Activated CD4-positive, alpha-beta memory T cell treated with anti-CD3 and anti-CD28 coated beads, Interleukin-2, amount 10 ng/mL, durations not matched to agents 7 days and 5 days (primary cell): ENCODE results near the gene RMI2. TPM values are rescaled to one million over a fixed set of nuclear protein-coding genes. Genes with fewer than 3 reads are reported as not detected.
A peak's percentile ranks its signal among the peaks of the same experiment; 100 is the strongest.

Experiments
- CTCF ChIA-PET: fragments of 350-600 bp; sonication (Branson Sonifier 250); formaldehyde crosslinking; loops from one replicate; lab custom pipeline; 2021; ENCODE audit warnings: antibody characterized with exemption, inconsistent platforms; lab: Charles Lee
- POLR2A ChIA-PET: fragments of 350-600 bp; sonication (Branson Sonifier 250); formaldehyde crosslinking; loops from one replicate; lab custom pipeline; 2021; ENCODE audit warnings: antibody characterized with exemption; lab: Charles Lee
- DNase-seq: peaks from one replicate; pipeline ENCODE4 v3.0.0-alpha.2; 2020
- H3K27ac Mint-ChIP-seq: one replicate; pipeline ENCODE4 v1.8.0; 2021; ENCODE audit warnings: mild to moderate bottlenecking, mixed read lengths
- H3K27me3 Mint-ChIP-seq: one replicate; pipeline ENCODE4 v1.8.0; 2021; ENCODE audit warnings: mixed read lengths
- H3K36me3 Mint-ChIP-seq: one replicate; pipeline ENCODE4 v1.8.0; 2021; ENCODE audit warnings: low read depth, mixed read lengths
- H3K4me1 Mint-ChIP-seq: one replicate; pipeline ENCODE4 v1.8.0; 2021; ENCODE audit warnings: mixed read lengths
- H3K4me3 Mint-ChIP-seq: one replicate; pipeline ENCODE4 v1.8.0; 2021; ENCODE audit warnings: mild to moderate bottlenecking, mixed read lengths
- H3K9me3 Mint-ChIP-seq: one replicate; pipeline ENCODE4 v1.8.0; 2021; ENCODE audit warnings: mixed read lengths
- total RNA-seq, 2 experiments: library from RNA; stranded (reverse); gene quantifications; one replicate each; pipeline ENCODE4 v1.2.3, GENCODE V29; 2021

RMI2 gene
- total RNA-seq, 2 experiments from 2014 or later, result 45.9 to 46.6 TPM

GRCh38 chr16:11384956-11385586 lies 39.8 kb downstream of the RMI2 start:
- Mint-ChIP-seq H3K36me3 (no peaks in the 10 kb centered on the region), H3K27me3 (peaks cover 2% of the 10 kb centered on the region), H3K4me3 (no peak overlapping the region), H3K4me1 (peaks cover 26% of the 10 kb centered on the region), H3K27ac (no peak overlapping the region), H3K9me3 (no peaks in the 10 kb centered on the region)
- POLR2A ChIA-PET, result no interaction called here
- CTCF ChIA-PET, result interaction anchor here (1.0 to 2.5 kb wide), 3 partner anchors 11 to 14 kb away, joined by 6 to 7 read pairs (median 7); no protein-coding TSS in a partner anchor
- no peak for DNase-seq

DNA sequence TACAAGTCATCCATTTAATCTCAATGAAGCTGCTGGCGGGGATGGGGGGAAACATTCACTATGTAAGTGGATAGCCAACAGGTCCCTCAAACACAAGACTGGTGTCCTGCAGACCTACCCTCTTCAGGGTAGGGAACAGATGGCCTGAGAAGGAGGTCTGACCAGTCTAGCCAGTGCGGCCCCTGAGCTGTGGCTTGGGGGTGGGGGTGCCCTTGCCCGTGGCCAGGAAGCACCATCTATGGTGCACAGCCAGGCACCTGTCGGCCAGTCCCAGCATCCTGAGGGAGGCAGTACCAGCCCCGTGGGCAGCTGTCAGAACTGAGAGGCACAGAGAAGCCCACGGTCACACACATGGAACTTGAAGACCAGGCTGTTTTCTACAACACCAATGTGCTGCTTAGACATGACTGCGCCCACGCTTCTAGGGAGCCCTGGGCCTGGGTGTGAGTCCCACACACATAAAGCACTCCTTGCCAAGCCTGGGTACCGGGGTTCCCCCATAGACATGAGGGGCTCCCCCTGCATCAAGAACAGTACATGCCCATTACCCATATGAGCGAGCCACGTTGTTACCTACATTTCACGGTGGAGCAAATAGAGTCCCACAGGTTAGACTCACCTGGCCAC lies 40.9 kb downstream of the RMI2 start:
- Mint-ChIP-seq H3K27ac (no peak overlapping the region), H3K4me1 (peaks cover 23% of the 10 kb centered on the region), H3K4me3 (no peak overlapping the region), H3K9me3 (no peaks in the 10 kb centered on the region), H3K36me3 (no peaks in the 10 kb centered on the region), H3K27me3 (peaks cover 2% of the 10 kb centered on the region)
- ChIA-PET CTCF (interaction anchor here (1.2 to 2.5 kb wide), 2 partner anchors 10 to 15 kb away, joined by 7 read pairs; no protein-coding TSS in a partner anchor), POLR2A (interaction anchor here (1.6 kb wide), 1 partner anchor 10 kb away, joined by 4 read pairs; no protein-coding TSS in a partner anchor)
- DNase-seq, result no peak

DNA sequence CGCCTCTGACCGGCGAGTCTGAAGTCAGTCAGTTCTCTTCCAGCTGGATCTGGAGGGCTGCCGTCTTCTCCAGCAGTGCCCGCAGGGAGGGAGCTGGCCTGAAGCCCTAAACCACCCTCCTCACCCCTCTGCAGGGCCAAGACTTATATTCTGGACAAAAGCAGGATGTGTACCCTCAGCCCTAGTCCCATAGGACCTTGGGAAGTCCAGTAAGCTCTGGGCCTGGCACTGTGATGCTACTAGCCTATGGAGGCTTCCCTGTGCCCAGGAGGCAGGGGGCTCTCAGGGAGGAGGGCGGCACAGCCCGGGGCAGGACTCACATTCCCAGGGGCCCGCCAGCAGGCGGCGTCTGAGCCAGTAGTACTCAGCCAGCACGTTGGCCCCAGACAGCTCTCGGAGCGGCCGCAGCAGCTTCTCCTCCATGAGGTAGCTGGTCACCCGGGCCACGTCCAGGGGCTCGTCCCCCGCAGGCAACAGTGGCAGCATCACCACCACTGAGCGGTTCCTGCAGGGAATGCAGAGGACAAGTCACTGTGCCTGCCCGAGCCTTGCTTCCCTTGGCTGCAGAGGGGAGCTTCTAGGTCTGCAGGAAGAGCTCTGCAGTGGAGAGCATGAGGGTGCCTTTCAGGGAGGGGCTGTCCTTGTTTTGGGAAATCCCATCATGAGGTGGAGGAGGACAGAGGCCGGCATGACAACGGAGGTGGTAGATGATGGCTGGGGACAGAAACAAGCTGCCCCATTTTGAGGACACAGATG lies 41.7 kb downstream of the RMI2 start:
- Mint-ChIP-seq H3K9me3 (no peaks in the 10 kb centered on the region), H3K4me1 (peaks cover 18% of the 10 kb centered on the region), H3K27ac (no peak overlapping the region), H3K36me3 (no peaks in the 10 kb centered on the region), H3K4me3 (no peak overlapping the region), H3K27me3 (peaks cover 2% of the 10 kb centered on the region)
- CTCF ChIA-PET, result interaction anchor here (1.0 to 1.3 kb wide), 3 partner anchors 9 to 423 kb away, joined by 3 to 5 read pairs (median 3); no protein-coding TSS in a partner anchor
- DNase-seq, result no peak
- POLR2A ChIA-PET, result interaction anchor here (1.6 kb wide), 1 partner anchor 9 kb away, joined by 4 read pairs; no protein-coding TSS in a partner anchor

GRCh38 chr16:11389083-11389482 lies 43.8 kb downstream of the RMI2 start:
- Mint-ChIP-seq H3K4me3 (no peak overlapping the region), H3K36me3 (no peaks in the 10 kb centered on the region), H3K9me3 (no peaks in the 10 kb centered on the region), H3K27me3 (peaks cover 2% of the 10 kb centered on the region), H3K27ac (peak overlapping the region; percentile 9), H3K4me1 (peaks cover 18% of the 10 kb centered on the region)
- CTCF ChIA-PET, result interaction anchor here (1.2 to 1.8 kb wide), 2 partner anchors 10 to 16 kb away, joined by 5 read pairs; no protein-coding TSS in a partner anchor
- no peak for DNase-seq
- POLR2A ChIA-PET, result interaction anchor here (1.6 kb wide), 1 partner anchor 424 kb away, joined by 3 read pairs; no protein-coding TSS in a partner anchor

GRCh38 chr16:11389631-11390565 lies 44.6 kb downstream of the RMI2 start:
- no peak for DNase-seq
- Mint-ChIP-seq H3K27ac (no peak overlapping the region), H3K36me3 (no peaks in the 10 kb centered on the region), H3K4me3 (no peak overlapping the region), H3K27me3 (peaks cover 2% of the 10 kb centered on the region), H3K4me1 (peaks cover 18% of the 10 kb centered on the region), H3K9me3 (no peaks in the 10 kb centered on the region)
- POLR2A ChIA-PET, result no interaction called here
- CTCF ChIA-PET, result interaction anchor here (0.7 to 1.8 kb wide), 3 partner anchors 11 to 282 kb away, joined by 5 read pairs; no protein-coding TSS in a partner anchor

DNA sequence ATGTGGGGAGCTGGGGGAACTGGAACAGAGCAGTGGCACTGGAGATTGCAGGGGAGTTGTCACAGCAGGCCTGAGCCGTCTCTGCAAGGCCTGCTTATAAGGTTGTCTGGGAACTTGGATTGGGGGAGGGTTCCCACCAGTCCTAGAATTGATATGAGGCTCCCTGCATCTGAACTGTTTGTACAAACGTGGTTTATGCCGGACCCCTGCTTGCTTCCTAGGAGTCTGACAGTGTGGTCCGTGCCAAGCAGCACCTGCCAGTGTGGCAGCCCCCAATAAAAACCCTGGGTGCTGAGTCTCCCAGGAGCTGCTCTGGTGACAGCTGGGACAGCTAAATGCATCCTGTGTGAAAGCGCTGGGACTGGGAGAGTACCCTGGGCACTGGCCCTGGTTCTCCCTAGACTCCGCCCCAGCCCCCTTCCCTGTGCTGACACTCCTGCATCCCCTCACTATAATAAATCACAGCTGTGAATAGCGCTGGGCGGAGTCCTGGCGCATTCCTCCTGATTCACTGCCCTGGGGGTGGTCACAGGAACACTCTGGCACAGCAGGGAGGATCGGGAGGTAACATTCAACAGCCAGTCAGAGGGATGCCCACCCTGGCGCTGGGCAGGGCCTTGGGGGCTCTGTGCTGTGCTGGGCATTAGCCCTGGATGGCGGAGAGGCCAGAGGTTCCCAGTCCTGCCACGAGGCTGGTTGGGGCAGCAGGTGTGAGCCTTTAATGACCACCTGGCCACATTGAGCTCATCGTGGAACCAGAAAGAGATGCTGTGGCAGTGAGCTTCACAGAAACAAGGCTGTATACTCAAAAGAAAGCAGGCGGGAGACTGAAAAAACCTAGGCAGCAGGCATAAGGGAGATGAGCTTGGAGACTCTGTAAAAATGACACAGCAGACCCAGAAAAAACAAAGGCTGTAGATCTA lies 45.6 kb downstream of the RMI2 start:
- Mint-ChIP-seq H3K9me3 (no peaks in the 10 kb centered on the region), H3K4me1 (peaks cover 18% of the 10 kb centered on the region), H3K27ac (no peak overlapping the region), H3K36me3 (no peaks in the 10 kb centered on the region), H3K27me3 (peaks cover 2% of the 10 kb centered on the region), H3K4me3 (no peak overlapping the region)
- ChIA-PET POLR2A (interaction anchor here (2.0 kb wide), 1 partner anchor 12 kb away, joined by 5 read pairs; no protein-coding TSS in a partner anchor), CTCF (no interaction called here)
- DNase-seq, result no peak

DNA sequence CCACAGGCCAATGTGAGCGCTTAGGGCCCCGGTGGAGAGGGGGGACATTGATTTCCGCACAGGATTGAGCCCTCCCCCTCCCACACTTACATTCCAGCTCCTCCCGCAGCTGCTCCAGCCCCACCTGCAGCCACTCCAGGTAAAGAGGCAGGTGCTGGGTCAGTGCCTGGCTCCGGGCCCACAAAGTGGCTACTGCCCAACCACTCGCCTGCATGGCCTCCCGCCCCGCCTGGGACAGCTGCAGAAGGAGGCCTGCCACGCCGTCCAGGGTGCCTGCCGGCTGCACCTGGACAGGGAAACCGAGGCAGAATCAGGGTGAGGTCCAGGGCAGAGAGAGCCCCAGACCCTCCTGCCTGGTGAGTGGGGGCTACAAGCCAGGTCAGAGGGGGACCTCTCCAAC lies 46.3 kb downstream of the RMI2 start:
- DNase-seq, result no peak
- Mint-ChIP-seq H3K4me3 (no peak overlapping the region), H3K27ac (no peak overlapping the region), H3K27me3 (peaks cover 1% of the 10 kb centered on the region), H3K36me3 (no peaks in the 10 kb centered on the region), H3K9me3 (no peaks in the 10 kb centered on the region), H3K4me1 (peaks cover 18% of the 10 kb centered on the region)
- POLR2A ChIA-PET, result interaction anchor here (2.0 kb wide), 1 partner anchor 11 kb away, joined by 5 read pairs; no protein-coding TSS in a partner anchor
- CTCF ChIA-PET, result no interaction called here

DNA sequence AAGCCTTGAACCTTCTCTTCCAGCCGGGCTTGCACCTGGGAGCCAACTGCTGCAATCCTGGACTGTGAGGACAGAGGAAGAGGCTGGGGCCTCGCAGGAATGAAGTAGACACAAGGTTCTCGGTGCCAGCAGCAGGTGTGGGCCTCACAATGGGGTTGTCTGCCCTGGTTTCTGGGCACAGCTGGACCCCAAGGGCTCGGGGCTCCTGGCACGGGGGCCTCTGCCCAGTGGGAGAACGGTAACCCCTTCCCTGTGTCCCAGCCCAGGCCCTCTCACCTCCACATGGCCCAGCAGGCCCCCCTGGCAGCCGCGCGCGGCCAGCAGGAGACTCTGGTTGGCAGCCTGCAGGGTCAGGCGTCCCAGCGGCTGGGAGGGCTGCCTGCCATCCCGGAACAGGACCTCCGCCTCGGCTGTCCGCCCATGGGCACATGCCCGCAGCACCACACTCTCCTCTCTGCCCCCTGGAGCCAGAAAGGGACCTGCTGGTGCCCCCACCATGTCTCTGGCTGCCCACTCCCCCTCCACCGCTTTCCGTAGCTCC lies 46.9 kb downstream of the RMI2 start:
- ChIA-PET CTCF (interaction anchor here (0.6 to 0.8 kb wide), 2 partner anchors 12 to 46 kb away, joined by 3 read pairs; no protein-coding TSS in a partner anchor), POLR2A (interaction anchor here (2.0 kb wide), 1 partner anchor 10 kb away, joined by 5 read pairs; no protein-coding TSS in a partner anchor)
- Mint-ChIP-seq H3K27ac (no peak overlapping the region), H3K36me3 (no peaks in the 10 kb centered on the region), H3K27me3 (peaks cover 1% of the 10 kb centered on the region), H3K4me3 (no peak overlapping the region), H3K4me1 (peaks cover 18% of the 10 kb centered on the region), H3K9me3 (no peaks in the 10 kb centered on the region)
- DNase-seq, result no peak

GRCh38 chr16:11393366-11393765 lies 48.1 kb downstream of the RMI2 start:
- POLR2A ChIA-PET, result no interaction called here
- Mint-ChIP-seq H3K9me3 (no peaks in the 10 kb centered on the region), H3K27me3 (peaks cover 1% of the 10 kb centered on the region)

DNA sequence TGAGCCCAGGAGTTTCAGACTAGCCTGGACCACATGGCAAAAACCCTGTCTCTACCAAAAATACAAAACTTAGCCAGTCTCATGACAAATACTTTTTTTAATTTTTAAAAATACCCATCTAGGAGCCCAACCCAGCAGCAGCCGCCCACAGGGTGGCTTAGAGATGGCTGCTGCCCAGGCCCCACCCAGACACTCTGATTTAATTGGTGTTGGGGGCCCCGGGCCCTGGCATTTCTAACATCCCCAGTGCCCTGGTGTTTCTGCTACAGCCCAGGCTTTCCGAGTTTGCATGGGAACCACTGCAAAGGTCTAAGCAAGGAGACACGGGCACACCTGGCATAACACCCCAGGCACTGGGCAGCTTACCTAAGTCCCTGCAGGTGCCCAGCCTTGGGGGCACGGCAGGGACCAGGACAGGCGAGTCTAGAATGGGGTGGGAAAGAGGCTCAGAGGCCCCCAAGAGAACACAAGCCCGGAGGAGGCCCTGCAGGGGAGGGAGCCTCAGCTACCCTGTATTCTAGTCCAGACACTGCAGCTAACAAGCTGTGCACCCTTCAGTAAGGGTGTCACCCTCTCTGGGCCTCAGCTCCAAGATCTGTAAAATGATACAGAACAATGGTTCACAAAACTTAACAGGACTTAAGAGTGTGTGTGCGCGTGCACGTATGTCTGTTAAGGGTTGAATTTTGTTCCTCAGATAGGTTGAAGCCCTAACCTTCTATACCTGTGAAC lies 48.8 kb downstream of the RMI2 start:
- Mint-ChIP-seq H3K4me1 (peaks cover 6% of the 10 kb centered on the region), H3K27ac (no peak overlapping the region), H3K36me3 (no peaks in the 10 kb centered on the region), H3K9me3 (no peaks in the 10 kb centered on the region), H3K27me3 (peaks cover 1% of the 10 kb centered on the region), H3K4me3 (no peak overlapping the region)
- DNase-seq, result no peak
- CTCF ChIA-PET, result interaction anchor here (0.9 to 1.5 kb wide), 3 partner anchors 9 to 15 kb away, joined by 3 to 6 read pairs (median 6); no protein-coding TSS in a partner anchor
- POLR2A ChIA-PET, result no interaction called here

More at GRCh38 chr16:11393366-11393765, 48.1 kb downstream of the RMI2 start:
- CTCF ChIA-PET, result interaction anchor here (1.5 kb wide), 1 partner anchor 10 kb away, joined by 6 read pairs; no protein-coding TSS in a partner anchor
- H3K4me3 Mint-ChIP-seq, result no peak overlapping the region
- no peak for DNase-seq
- no peaks in the 10 kb centered on the region for H3K36me3 Mint-ChIP-seq
- no peak overlapping the region for H3K27ac Mint-ChIP-seq
- peaks cover 11% of the 10 kb centered on the region for H3K4me1 Mint-ChIP-seq
